Ishikawa (cell line): ENCODE results near the gene GALNT9.

Source experiments
- CEBPB ChIP-seq: IDR thresholded peaks from 2 replicates; pipeline ENCODE4 v1.6.1; 2012
- CREB1 ChIP-seq: IDR thresholded peaks from 2 replicates; pipeline ENCODE4 v1.6.1; 2012; ENCODE audit warnings: low read depth
- EGR1 ChIP-seq: IDR thresholded peaks from 2 replicates; pipeline ENCODE4 v1.6.1; 2012
- EP300 ChIP-seq: IDR thresholded peaks from 2 replicates; pipeline ENCODE4 v1.6.1; 2012; ENCODE audit warnings: borderline replicate concordance
- RAD21 ChIP-seq: IDR thresholded peaks from 2 replicates; pipeline ENCODE4 v1.6.1; 2012; ENCODE audit warnings: low read depth
- TAF1 ChIP-seq: IDR thresholded peaks from 2 replicates; pipeline ENCODE4 v1.6.1; 2012; ENCODE audit warnings: low read depth, mild to moderate bottlenecking
- TEAD4 ChIP-seq: IDR thresholded peaks from 2 replicates; pipeline ENCODE4 v1.6.1; 2012
- YY1 ChIP-seq: IDR thresholded peaks from 2 replicates; pipeline ENCODE4 v1.6.1; 2012; ENCODE audit warnings: low read depth
- ZBTB7A ChIP-seq: IDR thresholded peaks from 2 replicates; pipeline ENCODE4 v1.6.1; 2012; ENCODE audit warnings: low read depth
- TF ChIP-seq, protein P1 (sequence below): IDR thresholded peaks from 2 replicates; pipeline ENCODE4 v1.6.1; 2012
- TF ChIP-seq, protein P2 (sequence below): IDR thresholded peaks from 2 replicates; pipeline ENCODE4 v1.6.1; 2012; ENCODE audit warnings: low read depth, mild to moderate bottlenecking

DNA sequence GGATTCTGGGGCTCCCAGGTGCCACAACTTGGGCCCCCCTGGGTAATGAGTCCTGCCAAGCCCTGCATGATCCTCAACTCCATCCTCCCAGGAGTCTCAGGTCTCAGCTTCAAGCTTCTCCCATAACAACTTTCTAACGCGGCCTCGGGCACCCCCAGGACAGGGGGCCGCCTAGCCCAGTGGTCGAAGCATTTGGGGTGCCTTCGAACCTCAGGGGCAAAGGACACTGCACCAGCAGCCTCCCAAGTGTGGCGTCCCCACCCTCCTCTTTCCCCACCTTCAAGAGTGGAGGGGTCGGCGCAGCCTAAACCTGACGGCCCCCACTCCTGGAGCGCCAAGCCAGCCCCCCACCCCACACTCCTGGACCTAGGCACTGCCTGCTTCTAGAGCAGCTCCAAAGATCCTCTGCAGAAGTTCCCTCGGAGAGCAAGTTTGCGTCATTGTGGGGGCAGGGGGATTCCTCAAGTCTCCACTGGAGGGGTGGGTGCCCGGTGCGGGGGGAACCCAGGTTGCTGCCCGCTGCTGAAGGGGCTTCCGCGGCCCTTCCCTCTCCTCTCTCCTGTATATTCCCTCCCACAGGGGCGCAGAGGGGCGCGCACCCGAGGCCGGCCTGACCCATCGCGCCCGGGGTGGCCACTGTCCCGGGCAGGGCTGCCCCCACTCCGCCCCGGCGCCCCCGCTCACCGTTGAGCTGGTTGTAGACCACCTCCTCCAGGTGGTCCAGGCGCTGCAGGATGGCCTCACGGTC is 933 bp downstream of the GALNT9 start:
- TF ChIP-seq TAF1, result no peak
- TF ChIP-seq, protein P1, sequence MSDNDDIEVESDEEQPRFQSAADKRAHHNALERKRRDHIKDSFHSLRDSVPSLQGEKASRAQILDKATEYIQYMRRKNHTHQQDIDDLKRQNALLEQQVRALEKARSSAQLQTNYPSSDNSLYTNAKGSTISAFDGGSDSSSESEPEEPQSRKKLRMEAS, result no peak
- no peak for TF ChIP-seq EGR1
- TF ChIP-seq ZBTB7A, result no peak
- TF ChIP-seq EP300, result no peak
- TF ChIP-seq, protein P2, sequence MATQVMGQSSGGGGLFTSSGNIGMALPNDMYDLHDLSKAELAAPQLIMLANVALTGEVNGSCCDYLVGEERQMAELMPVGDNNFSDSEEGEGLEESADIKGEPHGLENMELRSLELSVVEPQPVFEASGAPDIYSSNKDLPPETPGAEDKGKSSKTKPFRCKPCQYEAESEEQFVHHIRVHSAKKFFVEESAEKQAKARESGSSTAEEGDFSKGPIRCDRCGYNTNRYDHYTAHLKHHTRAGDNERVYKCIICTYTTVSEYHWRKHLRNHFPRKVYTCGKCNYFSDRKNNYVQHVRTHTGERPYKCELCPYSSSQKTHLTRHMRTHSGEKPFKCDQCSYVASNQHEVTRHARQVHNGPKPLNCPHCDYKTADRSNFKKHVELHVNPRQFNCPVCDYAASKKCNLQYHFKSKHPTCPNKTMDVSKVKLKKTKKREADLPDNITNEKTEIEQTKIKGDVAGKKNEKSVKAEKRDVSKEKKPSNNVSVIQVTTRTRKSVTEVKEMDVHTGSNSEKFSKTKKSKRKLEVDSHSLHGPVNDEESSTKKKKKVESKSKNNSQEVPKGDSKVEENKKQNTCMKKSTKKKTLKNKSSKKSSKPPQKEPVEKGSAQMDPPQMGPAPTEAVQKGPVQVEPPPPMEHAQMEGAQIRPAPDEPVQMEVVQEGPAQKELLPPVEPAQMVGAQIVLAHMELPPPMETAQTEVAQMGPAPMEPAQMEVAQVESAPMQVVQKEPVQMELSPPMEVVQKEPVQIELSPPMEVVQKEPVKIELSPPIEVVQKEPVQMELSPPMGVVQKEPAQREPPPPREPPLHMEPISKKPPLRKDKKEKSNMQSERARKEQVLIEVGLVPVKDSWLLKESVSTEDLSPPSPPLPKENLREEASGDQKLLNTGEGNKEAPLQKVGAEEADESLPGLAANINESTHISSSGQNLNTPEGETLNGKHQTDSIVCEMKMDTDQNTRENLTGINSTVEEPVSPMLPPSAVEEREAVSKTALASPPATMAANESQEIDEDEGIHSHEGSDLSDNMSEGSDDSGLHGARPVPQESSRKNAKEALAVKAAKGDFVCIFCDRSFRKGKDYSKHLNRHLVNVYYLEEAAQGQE, result no peak
- no peak for TF ChIP-seq CEBPB
- TF ChIP-seq CREB1, result no peak
- TF ChIP-seq YY1, result no peak
- no peak for TF ChIP-seq TEAD4
- TF ChIP-seq RAD21, result no peak
